SK-N-DZ (cell line): ENCODE data around the gene PRKCE.
A peak's percentile ranks its signal among the peaks of the same experiment; 100 is the strongest.

ENCODE experiments used
- DNase-seq: peaks from one replicate; pipeline ENCODE4 v3.0.0-alpha.2; 2015; ENCODE audit warnings: low spot score

The PRKCE gene

DNA sequence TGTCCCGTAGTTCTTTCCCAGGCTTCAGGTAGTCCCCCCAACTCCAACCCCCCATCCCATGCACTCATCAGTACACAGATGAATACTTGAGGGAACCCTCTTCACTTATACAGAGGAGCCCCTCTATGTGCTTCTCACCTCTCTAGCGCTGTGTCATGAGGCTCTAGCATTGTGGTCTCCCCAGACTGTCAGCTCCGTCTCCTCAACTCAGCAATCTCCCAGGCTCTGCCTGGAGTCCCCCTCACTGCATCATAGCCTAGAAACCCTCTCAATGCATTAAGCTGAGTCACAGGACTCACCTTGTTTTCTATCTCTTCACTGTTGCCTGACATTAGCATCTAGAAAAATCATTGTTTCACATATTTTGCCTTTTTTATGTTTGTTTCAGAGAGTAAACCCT lies 20.2 kb upstream of the PRKCE start:
- DNase-seq: no peak

- DNase-seq: no peak
Measured at GRCh38 chr2:45631955-45632354, 19.5 kb upstream of the PRKCE start.

GRCh38 chr2:45634223-45634622 lies 17.3 kb upstream of the PRKCE start:
- DNase-seq: no peak

GRCh38 chr2:45636008-45636407 lies 15.5 kb upstream of the PRKCE start:
- no peak for DNase-seq

DNA sequence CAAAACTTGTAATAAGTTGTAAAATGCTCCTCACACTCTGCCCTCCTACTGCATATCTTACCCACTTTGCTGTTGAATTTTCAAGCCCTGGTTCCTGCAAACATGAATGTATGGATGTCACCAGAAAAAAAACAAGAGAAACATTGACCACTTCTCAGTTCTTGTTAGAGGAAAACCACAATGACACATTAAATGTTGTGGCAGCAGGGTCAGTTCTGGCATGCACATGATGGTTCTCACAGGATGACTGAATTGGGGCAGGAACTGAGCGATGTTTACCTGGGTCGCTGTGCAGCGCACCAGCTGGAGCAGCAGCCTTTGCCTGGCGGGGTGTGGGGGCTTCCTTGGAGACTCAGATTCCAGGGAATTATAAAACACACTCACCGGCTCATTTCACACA lies 14.0 kb upstream of the PRKCE start:
- DNase-seq: no peak

GRCh38 chr2:45640576-45640975 lies 10.9 kb upstream of the PRKCE start:
- no peak for DNase-seq

DNA sequence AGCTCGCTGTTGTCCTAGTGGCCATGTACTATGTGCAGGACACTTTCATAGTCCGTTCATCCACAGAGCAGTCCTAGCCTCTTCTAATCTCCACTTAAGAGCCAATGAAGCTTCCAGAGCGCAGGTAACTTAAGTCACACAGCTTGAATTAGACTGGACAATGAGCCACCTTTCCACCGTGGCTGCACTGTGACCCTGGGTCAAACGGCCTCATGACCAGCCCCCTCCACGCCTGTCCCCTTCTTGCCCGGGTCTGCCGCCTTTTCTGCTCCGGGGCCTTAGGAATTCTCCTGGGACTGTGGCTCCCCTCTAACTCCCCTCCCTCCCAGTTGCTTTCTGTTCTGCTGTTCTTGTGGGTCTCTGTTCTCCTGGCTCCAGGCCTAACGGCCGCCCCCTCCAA lies 8.4 kb upstream of the PRKCE start:
- DNase-seq: peak; percentile 50

DNA sequence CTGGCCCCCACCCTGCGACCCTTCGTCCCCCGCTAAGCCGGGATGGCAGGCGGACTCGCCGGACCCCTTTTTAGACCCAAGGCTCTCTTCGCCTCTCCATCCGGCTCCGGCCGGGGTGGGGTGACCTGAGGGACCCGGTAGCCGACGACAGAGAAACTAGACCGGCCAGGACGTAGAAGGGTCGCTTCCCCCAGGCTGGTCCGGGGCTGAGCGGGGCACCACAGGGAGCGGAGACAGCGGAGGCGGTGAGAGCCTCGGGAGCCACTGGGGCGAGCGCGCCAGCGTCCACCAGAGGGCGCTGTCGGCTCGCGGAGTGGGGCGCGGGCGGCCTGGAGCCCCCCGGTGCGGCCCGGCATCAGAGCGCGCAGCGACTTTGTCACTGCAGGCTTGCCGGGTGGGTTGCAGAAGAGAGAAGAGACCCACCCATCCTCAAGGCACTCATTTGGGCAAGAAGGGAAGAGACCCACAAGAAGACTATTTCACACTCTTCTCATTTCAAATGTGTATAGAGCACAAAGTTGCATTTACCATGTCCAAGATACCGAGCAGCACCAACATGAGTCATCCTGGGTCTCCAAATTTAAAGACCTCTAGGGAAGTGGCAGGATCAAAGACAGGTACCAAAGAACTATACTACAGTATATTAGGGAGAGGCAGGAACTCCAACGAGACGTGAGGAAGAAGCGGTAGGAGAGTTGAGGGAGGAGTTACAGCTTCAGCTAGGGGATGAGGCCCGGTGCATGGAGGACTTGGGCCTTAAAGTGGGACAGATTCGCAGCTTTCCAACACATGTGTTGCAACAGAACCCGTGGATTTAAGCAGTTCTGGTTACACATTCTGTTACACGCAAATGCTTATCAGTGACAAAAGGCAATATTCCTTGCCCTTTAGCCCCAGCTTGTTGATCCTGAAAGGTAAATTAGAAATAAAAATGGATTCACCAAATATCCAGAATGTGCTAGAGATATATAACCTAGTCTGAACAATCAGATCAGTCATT lies 7.6 kb upstream of the PRKCE start:
- peak; percentile 74 for DNase-seq

DNA sequence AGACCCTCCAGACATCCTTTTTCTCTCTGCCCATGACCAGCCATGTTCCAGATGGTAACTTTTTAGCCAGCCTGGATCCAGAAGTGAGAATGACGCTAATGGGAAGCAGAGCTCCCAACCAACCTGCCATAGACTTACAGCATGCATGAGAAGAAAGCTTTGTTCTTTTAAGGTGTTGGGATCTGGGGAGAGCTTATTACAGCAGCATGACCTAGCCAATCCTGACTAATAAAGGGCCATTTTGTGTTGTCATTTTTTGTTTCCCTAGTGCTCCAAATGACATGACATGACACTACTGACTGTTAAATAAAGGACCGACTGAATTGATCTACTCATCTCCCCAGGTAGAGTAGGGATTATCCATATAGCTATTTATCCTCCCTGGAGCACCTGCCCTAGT lies 5.2 kb upstream of the PRKCE start:
- no peak for DNase-seq

DNA sequence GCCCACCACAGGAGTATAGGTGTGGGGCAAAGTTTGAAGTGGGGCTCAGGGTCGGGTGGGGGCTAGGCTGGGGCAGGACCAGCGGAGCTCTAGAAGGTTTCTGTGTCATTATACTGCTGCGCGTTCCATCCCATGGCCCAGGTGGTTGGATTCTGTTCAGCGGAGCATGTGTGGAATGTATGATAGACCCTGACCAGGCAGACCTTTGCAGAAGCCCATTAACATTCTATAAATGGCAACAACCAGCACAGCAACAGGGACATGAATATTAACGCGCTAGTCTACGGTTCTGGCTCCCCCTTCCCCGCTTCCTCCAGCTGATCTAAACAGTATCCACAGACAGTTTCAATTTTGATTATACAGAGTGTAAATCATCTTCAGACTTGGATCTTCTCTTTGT lies 4.1 kb upstream of the PRKCE start:
- DNase-seq: no peak

GRCh38 chr2:45647986-45648520 lies 3.4 kb upstream of the PRKCE start:
- DNase-seq: no peak

- no peak for DNase-seq
Measured at GRCh38 chr2:45648636-45649035, 2.8 kb upstream of the PRKCE start.

DNA sequence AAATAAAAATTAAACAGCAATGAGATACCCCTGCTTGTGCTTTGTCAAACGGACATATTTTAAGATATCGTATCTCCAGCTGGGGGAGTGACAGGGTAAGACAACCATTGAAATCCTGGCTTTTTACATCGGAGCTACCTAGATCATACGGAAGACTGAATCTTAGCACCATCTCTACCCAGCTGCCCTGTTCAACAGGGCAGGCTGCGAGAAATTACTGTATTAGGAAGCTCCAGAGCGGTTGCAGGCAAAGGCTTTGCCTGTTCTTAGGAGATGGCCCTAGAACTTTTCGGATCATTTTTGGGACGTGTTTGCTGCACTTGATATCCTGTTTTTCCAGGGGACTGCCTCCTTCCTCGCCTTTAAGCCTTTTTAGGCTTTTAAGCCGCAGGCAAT lies 2.0 kb upstream of the PRKCE start:
- peak; percentile 41 for DNase-seq

DNA sequence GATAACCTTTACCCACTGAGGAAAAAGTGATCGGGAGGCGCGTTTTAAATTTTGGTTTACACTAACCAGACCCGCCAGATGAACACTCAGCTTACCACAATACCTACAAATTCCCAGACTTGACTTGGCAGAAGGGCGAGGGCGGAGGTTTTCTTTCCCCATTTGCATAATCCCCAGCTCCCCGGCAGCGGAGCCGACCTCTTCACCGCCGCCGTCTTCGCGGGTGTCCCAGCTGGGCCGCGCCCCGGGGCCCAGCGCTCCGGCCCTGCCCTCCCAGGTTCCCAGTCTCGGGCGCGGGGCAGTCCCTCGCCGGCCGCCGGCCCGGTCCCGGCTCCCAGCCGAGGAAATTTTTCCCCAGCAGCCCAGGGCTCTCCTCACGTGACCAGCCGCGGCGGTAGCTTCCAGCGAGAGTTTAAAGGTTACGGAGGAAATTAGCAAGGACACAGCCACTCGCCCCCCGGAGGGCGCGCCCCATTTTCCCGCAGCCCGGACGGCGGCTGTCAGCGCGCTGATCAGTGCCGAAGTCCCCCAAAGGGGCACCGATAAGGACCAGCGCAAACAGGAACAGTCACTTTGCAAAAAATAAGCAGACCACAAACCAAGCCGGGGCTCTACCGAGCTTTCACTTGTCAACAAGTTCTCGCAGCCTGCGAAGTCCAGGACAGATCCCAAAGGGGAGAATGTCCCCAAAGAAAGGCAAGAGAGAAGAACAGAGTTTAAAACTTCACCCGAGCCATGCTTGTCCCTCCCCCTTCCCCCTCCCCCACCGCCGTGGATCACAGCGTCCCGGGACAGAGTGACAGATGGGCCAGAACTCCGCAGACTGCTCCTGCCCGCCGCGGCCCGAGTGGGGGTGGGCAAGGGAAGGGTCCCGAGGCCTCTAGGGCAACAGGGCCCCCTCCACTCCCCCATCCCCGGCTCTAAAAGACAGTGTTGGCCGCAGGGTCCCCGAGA lies 1.3 kb upstream of the PRKCE start:
- DNase-seq: peak; percentile 44

- DNase-seq: peak; percentile 85
Measured at GRCh38 chr2:45650851-45651414, 542 bp upstream of the PRKCE start.

- peak; percentile 62 for DNase-seq
Measured at GRCh38 chr2:45652090-45653031, 886 bp downstream of the PRKCE start.

GRCh38 chr2:45653122-45653913 lies 1.8 kb downstream of the PRKCE start:
- no peak for DNase-seq

DNA sequence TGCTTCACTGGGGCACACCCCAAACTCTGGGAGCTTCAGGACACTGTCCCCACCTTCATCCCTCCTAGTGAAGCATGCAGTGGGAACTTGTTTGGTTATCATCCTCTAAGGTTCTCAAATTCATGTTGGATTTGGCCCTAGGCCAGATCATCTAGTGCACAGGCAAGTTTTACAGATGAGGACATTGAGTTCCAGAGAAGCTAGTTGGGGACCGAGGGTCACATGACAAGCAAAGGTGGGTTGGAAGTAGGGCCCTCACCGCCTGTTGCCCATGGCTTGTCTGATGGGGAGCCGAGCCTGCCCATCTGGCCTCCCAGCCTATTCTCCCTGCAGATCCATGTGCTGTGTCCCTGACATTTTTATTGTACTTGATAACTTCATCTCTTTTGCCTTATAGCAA lies 2.8 kb downstream of the PRKCE start:
- no peak for DNase-seq

DNA sequence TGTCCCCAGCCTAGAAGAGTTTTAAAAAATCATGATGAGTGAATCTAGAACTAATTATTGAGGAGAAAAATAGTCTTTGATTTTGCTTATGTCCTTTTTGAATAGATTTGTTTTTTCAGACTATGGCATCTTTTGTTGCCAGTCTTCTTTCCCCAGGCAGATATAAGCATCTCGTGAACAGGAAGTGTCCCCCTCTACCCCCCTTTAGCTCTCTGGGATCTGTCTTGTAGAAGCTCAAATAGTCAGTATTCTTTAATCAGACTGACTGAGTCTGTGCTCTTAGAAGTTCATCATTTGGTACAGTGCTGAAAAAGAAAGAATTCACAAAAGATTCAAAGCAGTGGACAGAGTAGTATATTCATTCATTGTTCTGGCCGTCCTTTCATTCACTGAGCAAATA lies 10.4 kb downstream of the PRKCE start:
- no peak for DNase-seq
